ENCODE data around the gene ARPC1A. TPM values are rescaled to one million over a fixed set of nuclear protein-coding genes. Genes with fewer than 3 reads are reported as not detected.

Gene ARPC1A
- total RNA-seq, 6 experiments from 2014 or later, result 261 to 285 (median 281) TPM

GRCh38 chr7:99301496-99301895, 24.2 kb upstream of the ARPC1A start:
- H3K36me3 Mint-ChIP-seq (ENCODE audit: low read depth), result no peaks in the 10 kb centered on the region
- no peak for TF ChIP-seq CTCF (IDR thresholded peaks at IDR 0.05)
- no peak overlapping the region for H3K27ac Mint-ChIP-seq
- H3K27me3 Mint-ChIP-seq (ENCODE audit: insufficient read depth), result peaks cover 2% of the 10 kb centered on the region
- H3K9me3 Mint-ChIP-seq, result no peaks in the 10 kb centered on the region
- no peaks in the 10 kb centered on the region for H3K4me1 Mint-ChIP-seq (ENCODE audit: low read depth)
- no peak for DNase-seq
- no peak overlapping the region for H3K4me3 Mint-ChIP-seq

DNA sequence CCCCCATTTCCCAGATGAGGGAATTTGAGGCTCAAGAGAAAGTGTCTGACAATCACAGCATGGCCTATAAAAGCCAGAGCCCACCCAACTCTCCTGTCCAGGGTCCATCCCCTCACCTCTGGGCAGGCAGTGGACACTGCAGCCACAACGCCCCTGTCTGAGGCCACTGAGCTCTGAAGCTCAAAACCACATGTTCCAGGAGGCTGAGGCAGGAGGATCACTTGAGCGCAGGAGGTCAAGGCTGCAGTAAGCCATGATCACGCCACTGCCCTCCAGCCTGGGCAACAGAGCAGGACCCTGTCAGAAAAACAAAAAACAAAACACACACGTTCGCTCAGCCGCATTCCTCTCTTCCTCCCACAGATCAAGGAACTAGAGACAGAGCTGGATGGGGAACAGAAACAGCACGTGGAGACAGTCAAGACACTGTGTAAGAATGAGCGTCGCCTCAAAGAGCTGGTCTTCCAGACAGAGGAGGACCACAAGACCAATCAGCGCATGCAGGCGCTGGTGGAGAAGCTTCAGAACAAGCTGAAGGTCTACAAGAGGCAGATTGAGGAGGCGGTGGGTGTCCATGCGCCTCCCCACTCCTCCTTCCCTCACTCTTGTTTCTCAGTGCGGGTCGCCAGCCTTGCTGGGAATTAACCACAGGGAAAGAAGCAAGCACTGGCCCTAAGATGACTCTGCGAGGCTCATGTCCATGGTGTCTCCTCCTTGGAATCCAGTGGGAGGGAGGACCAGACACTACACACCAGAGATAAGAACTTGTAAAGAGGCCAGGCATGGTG, 20.0 kb upstream of the ARPC1A start:
- Mint-ChIP-seq H3K9me3 (peaks cover 9% of the 10 kb centered on the region), H3K27me3 (ENCODE audit: insufficient read depth) (peaks cover 7% of the 10 kb centered on the region), H3K27ac (no peak overlapping the region), H3K36me3 (ENCODE audit: low read depth) (peaks cover 12% of the 10 kb centered on the region; the same call in 1 of the 2 replicates), H3K4me1 (ENCODE audit: low read depth) (peaks cover 7% of the 10 kb centered on the region), H3K4me3 (no peak overlapping the region)
- TF ChIP-seq CTCF (IDR thresholded peaks at IDR 0.05), result no peak
- DNase-seq, result no peak

DNA sequence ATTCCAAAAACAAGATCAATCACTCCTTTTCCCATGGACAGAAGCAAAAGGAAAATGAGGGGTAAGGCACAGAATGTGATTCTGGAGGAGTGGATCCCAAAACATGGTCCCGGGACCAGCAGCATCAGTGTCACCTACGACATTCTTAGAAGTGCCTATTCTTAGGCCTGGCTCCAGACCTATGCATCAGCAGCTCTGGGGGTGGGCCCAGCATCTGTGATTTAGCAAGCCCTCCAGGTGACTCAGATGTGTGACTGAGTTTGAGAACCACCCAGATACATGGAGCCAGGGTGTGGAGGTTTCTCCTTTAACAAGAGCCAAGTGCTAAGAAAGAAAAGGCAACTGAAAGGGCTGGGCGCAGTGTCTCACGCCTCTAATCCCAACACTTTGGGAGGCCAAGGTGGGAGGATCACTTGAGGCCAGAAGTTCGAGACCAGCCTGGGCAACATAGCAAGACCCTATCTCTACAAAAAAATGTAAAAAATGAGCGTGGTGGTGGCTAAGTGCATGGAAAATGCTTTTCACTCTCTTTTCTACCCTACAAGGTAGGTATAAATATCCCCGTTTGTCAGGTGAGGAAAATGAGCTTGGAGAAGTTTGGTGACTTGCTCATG, 17.1 kb upstream of the ARPC1A start:
- H3K4me1 Mint-ChIP-seq (ENCODE audit: low read depth), result peaks cover 20% of the 10 kb centered on the region
- DNase-seq, result peak; percentile 31
- TF ChIP-seq CTCF (IDR thresholded peaks at IDR 0.05), result no peak
- H3K9me3 Mint-ChIP-seq, result peaks cover 9% of the 10 kb centered on the region
- H3K36me3 Mint-ChIP-seq (ENCODE audit: low read depth), result peaks cover 13% of the 10 kb centered on the region; the same call in 1 of the 2 replicates
- no peak overlapping the region for H3K27ac Mint-ChIP-seq
- H3K27me3 Mint-ChIP-seq (ENCODE audit: insufficient read depth), result peaks cover 11% of the 10 kb centered on the region
- H3K4me3 Mint-ChIP-seq, result no peak overlapping the region

DNA sequence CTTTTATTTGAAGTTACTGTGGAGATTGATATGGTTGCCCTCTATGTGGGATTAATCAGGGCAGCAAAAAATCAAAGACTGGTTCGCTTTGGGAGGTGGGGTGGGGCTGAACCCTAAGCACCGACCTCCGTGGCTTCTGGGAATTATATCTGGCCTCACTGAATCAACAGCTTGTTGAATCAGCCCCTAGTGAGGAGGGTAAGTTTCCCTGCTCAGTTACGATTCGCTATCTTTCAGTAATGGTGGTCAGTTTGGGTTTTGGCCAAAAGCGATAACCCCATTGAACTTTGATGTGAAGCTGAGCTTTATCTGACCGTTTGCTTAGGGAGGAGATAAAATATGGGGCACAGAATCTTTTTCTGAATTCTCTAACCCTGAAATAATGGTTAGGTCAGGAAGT, 16.6 kb upstream of the ARPC1A start:
- no peak overlapping the region for H3K4me3 Mint-ChIP-seq
- H3K27ac Mint-ChIP-seq, result no peak overlapping the region
- no peak for TF ChIP-seq CTCF (IDR thresholded peaks at IDR 0.05)
- peaks cover 11% of the 10 kb centered on the region for H3K27me3 Mint-ChIP-seq (ENCODE audit: insufficient read depth)
- DNase-seq, result no peak
- H3K9me3 Mint-ChIP-seq, result peaks cover 9% of the 10 kb centered on the region
- H3K4me1 Mint-ChIP-seq (ENCODE audit: low read depth), result peaks cover 24% of the 10 kb centered on the region
- H3K36me3 Mint-ChIP-seq (ENCODE audit: low read depth), result peaks cover 13% of the 10 kb centered on the region; the same call in 1 of the 2 replicates

- Mint-ChIP-seq H3K9me3 (peaks cover 9% of the 10 kb centered on the region), H3K27ac (no peak overlapping the region), H3K36me3 (ENCODE audit: low read depth) (peaks cover 13% of the 10 kb centered on the region; the same call in 1 of the 2 replicates), H3K4me1 (ENCODE audit: low read depth) (peaks cover 24% of the 10 kb centered on the region), H3K27me3 (ENCODE audit: insufficient read depth) (peaks cover 10% of the 10 kb centered on the region; the same call in 1 of the 2 replicates), H3K4me3 (no peak overlapping the region)
- TF ChIP-seq CTCF (IDR thresholded peaks at IDR 0.05), result no peak
- no peak for DNase-seq
These were observed 15.7 kb upstream of the ARPC1A start for GRCh38 chr7:99310004-99310403.

Data from HFFc6 (cell line).